GM18870 (cell line): ENCODE results near the gene TCP10L.
"Not testable (repeated sequence)": the region's sequence is repeated elsewhere in the genome, so short reads cannot be mapped to it uniquely, and the experiment has no call there.

Experiments used
- ATAC-seq: cut with Tn5 transposase; IDR thresholded peaks from one replicate; pipeline ENCODE4 v1.9.1; 2021; ENCODE audit warnings: moderate library complexity; ENCODE audit not compliant: unreplicated experiment

Gene TCP10L

DNA sequence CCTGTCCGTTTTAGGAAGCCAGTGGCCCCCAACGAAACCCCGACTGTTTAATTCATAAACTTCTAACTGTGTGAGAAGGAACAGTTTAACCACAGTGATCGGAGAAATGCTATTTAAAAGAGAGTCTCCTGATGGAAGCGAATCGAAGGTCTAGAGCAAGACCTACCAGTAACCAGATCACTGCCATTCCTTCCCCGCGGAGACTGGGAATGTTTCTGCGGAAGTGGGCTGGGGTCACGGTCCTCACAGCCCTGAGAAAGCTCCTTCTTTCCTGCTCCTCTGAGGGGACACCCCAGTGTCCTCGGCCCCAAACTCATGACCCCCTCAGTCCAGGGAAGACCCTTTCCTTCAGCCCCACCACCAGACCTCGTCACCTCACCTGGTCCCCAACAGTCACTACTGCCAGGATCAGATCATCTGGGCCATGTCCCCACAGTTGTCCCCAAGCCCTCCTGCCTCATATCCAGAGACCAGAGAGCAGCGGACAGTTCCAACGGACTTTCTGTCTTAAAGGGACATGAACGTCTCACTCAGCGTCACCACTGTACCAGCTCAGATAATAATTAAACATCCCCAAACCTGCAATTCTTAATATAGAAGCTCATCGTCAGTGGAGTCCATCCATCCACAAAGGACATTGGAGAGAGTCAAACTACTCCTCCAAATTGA, at the start of gene TCP10L:
TCP10L (minus strand) TSS at position 482 of the 669 bp plus-strand sequence. CDS start 1,219 bp downstream, outside the sequence.
- no peak for ATAC-seq

GRCh38 chr21:32626621-32627196, 41.4 kb upstream of the TCP10L start:
- no peak for ATAC-seq

DNA sequence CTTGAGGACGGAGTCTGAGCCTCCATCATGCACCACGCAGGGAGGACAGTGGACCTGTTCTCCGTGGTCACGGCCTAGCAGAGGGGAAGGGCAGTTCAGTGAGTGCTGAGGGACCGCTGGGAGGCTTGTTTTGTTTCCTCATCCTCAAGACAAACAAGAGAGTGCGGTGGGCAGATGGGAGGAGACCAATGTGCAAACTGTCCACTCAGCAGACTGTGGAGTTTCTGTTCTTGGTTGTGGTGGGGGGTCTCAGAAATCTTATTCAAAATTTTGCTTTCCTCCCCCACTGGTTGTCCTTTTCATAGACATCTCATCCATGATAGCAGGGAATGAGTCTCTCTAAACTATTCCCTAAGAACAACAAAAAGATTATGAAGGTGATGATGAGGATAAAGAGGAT, 32.9 kb upstream of the TCP10L start:
- not testable (repeated sequence) for ATAC-seq

- ATAC-seq: no peak
Measured at GRCh38 chr21:32613436-32614043, 28.2 kb upstream of the TCP10L start.

DNA sequence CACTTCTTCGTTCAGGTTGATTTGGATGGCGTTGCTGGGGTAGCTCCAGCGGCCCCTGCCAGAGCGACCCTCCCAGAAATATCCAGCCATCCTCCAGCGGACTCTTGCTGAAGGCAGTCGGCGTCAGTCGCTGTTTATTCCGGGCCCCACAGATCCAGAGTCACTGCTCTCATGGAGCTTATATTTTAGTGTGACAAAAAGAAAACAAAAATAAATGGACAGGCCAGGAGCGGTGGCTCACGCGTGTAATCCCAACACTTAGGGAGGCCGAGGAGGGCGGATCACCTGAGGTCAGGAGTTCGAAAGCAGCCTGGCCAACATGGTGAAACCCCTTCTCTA, 27.6 kb upstream of the TCP10L start:
- peak; percentile 9 for ATAC-seq

GRCh38 chr21:32612075-32612998, 27.0 kb upstream of the TCP10L start, which contains the start of gene CFAP298:
TSS of gene CFAP298 (minus strand) at chr21:32612377. CDS start at chr21:32612243, 134 bp downstream.
- ATAC-seq: peak; percentile 94

DNA sequence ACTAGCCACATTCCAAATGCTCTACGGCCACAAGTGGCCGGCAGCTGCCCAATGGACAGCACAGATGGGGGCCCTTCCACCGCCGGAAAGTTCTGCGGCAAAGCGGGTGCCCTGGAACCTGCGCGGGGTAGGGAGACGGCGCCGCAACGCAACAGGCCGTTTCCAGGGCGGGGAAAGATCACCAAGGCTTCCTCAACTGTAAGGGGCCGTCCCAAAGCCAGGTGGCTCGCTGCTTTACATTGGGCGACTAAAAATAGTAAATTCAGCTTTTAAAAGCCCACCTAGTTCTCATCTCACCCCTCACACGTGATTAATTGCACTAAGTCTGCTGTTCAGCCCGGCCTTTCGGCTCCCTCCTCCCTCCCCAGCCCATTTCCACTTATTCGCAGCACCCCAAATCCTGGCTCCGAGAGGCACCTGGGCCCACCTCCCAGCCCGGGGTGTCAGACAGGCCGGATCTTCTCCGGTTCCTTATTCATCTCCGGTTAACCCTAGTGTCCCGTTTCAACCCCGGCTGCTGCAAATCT, 26.2 kb upstream of the TCP10L start:
- ATAC-seq: no peak

- not testable (repeated sequence) for ATAC-seq
Measured at GRCh38 chr21:32610940-32611339, 25.6 kb upstream of the TCP10L start.

GRCh38 chr21:32608851-32609250, 23.5 kb upstream of the TCP10L start:
- no peak for ATAC-seq

GRCh38 chr21:32605469-32605868, 20.1 kb upstream of the TCP10L start:
- ATAC-seq: no peak

- ATAC-seq: no peak
Measured at GRCh38 chr21:32604464-32604863, 19.1 kb upstream of the TCP10L start.

DNA sequence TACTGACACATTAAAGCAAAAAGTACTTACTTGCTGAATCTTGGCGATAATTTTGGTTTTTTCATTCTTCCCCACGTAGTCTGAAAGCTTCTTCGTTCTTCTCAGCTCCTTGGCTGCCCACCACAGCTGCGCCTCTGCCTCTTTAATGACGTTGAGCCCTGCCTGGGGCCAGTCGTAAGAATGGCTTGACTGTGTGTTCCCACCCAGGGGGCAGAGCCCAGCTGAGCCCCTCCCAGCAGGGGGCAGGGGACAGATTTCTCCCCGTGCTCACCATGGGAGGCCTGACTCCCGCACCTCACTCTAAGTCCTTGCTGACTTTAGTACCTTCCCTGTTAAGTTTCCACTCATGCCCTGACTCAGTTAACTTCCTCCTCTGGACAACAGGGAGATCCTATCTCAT, 17.8 kb upstream of the TCP10L start:
- ATAC-seq: no peak

- ATAC-seq: no peak
Measured at GRCh38 chr21:32602099-32602498, 16.8 kb upstream of the TCP10L start.

- ATAC-seq: no peak
Measured at GRCh38 chr21:32599526-32599925, 14.2 kb upstream of the TCP10L start.

DNA sequence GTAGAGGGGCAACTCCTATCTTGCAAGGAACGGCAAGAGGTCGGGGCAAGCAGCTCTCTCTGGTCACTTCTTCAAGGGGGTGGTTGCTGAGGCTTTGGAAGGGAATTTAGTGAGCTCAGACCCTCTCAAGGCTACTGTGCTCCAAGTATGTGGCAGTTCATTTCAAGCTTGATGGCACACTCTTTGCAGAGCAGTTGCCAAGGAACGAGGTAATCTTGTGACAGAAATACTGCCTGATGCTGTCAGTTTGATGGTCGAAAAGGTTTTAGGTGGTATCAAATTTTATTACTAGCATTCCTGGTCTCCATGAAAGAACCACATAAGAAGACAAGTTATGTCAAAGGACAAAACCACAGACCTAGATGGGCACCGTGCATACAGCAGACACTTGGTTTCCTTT, 13.8 kb upstream of the TCP10L start:
- no peak for ATAC-seq

GRCh38 chr21:32597205-32597604, 11.9 kb upstream of the TCP10L start:
- ATAC-seq: no peak

- ATAC-seq: no peak
Measured at GRCh38 chr21:32595431-32595830, 10.1 kb upstream of the TCP10L start.

DNA sequence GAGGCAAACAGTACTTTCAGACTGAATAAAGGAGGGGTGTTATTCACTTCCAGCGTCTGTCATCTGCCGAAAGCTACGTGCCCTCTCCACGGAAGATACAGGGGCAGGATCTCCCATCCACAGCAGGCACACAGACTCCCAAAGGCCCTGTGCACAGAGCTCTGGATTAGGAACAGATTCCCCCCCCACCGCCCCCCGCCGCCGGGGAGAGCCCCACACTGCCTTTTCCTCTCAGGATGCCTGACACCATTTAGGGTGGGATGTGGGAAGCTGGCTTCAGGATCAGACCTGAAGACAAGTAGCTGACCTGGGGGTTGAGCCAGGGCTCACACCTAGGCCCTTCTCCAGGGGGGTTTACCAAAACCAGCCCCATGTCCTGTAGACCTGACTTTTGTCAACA, 8.4 kb upstream of the TCP10L start:
- no peak for ATAC-seq

- no peak for ATAC-seq
Measured at GRCh38 chr21:32592929-32593502, 7.7 kb upstream of the TCP10L start.

DNA sequence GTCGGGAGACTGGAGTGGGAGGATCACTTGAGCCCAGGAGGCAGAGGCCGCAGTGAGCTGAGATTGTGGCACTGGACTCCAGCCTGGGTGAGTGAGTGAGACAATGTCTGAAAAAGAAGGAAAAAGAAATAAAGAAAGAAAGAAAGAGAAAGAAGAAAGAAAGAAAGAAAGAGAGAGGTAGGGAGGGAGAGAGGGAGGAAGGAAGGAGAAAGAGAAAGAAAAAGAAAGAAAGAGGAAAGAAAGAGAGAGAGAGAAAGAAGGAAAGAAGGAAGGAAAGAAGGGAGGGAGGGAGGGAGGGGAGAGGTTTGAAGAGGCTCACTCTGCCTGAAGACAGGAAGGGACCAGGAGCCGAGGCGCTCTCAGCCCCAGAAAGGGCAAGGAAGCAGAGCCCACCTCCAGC, 4.8 kb upstream of the TCP10L start:
- no peak for ATAC-seq

DNA sequence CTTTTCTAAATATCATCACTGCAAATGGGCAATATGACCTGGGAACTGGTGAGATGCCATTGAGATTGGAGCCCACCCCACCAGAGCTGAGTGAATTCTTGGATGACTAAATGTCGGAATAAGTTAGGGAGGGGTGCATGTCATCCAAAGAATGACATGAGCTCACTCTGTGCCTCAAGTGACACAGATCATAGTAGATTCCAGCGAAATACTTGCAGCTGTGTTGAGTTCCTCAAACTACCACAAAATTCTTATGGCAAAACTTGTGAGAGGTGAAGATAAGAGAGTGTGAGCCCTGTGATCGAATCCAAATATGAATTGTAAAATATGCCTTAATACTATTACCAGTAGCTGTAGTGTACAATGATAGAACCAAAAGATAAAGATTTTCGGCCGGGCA, 2.3 kb upstream of the TCP10L start:
- no peak for ATAC-seq
